ENCODE measurements around the gene GPM6B.

The GPM6B gene

DNA sequence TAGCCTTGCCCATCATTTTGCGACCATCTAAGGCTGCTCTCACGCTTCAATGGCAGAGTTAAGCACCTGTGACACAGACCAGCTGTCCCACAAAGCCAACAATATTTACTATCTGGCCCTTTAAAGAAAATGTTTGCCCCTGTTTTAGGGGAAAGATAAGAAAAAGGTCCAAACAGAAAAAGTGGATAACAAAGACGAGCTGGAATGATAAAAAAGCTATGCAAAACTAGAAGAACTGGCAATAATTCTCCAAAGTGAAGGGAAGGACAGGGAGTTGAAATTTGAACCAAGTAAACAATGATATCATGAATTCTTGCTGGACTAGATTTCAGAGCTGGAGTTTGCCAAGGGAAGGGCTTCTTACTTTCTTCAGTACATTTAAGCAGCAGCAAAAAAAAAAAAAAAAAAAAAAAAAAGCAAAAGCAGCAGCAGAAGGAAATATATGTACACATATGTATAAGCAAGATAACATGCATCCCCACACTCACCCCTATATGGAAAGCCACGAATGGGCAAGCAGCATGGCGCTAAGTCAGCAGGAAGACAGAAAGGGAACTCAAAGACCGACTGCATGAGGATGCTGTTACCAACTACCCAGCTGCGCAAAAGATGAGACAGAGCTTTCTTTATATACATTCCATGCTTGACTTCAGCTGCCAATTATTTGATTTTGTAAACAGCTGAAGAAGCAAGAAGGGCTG lies 94.9 kb downstream of the GPM6B start:
- DNase-seq = no peak

DNA sequence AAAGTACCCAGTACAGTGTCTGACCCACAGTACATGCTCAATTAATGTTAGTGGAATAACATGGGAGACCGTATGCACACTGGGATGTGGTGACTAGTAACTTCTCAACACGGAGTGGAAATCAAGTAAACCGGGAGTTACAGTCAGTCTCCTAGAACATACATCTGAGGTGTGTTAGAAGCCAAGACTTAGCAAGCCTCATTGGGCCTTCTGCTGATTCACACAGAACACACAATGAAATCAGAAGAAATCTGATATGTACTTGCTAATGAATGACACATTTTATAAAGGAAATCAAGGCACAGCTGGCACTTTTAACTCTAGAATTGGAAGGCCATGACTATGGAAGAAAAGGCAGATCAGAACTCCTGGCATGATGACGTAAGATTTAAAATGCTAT lies 95.5 kb downstream of the GPM6B start:
- no peak for DNase-seq

Data from NCI-H187 (cell line).